ENCODE measurements around the gene SNF8. TPM values are rescaled to one million over a fixed set of nuclear protein-coding genes. Genes with fewer than 3 reads are reported as not detected.
A peak's percentile ranks its signal among the peaks of the same experiment; 100 is the strongest.

SNF8 gene
- polyA plus RNA-seq, 3 donors, result 91.6 to 162 (median 145) TPM

DNA sequence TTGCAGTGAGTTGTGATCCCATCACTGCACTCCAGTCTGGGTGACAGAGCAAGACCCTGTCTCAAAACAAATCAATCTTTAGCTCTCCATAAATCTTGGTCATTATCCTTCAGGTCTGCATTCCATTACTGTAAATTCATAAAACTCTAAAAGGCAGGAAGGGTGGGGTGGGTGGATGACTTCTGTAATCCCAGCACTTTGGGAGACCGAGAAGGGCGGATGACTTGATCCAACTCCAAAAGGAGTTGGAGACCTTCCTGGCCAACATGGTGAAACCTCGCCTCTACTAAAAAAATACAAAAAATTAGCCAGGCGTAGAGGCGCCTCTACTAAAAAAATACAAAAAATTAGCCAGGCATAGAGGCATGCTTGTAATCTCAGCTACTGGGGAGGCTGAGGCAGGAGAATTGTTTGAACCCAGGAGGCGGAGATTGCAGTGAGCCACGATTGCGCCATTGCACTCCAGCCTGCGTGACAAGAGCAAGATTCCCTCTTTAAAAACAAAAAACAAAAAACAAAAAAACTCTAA is 38.6 kb downstream of the SNF8 start:
- no peaks in the 10 kb centered on the region for H3K27me3 ChIP-seq (ENCODE audit: control insufficient read depth in 2 of 2, insufficient read depth in 2 of 2, low read length in 2 of 2)
- intact Hi-C loops (cut with micrococcal nuclease), result loop anchor here in 1 of 2 donors (5.0 kb wide), 1 partner anchor 74 kb away; the partner anchor contains the start of gene CALCOCO2
- peaks cover 22% of the 10 kb centered on the region for H4K20me1 ChIP-seq (ENCODE audit: insufficient read depth, low read length)
- H2AFZ ChIP-seq (ENCODE audit: insufficient read depth, low read depth, low read length, poor library complexity, severe bottlenecking), result no peak overlapping the region
- peaks cover 23 to 31% of the 10 kb centered on the region in 2 donors for H3K4me1 ChIP-seq (ENCODE audit: control insufficient read depth in 1 of 2, insufficient read depth in 2 of 2, low read length in 2 of 2)
- H3K4me3 ChIP-seq (replicated peaks in 1 of 3; ENCODE audit: low read depth in 2 of 3, low read length in 3 of 3), result no peak overlapping the region
- peaks cover 7 to 11% of the 10 kb centered on the region in 2 donors for H3K36me3 ChIP-seq (replicated peaks in 1 of 2; ENCODE audit: control insufficient read depth in 1 of 2, insufficient read depth in 2 of 2, low read length in 2 of 2)
- peaks cover 11 to 16% of the 10 kb centered on the region in 2 donors for H3K36me3 Mint-ChIP-seq
- H3K9ac ChIP-seq (ENCODE audit: insufficient read depth, low read length, poor library complexity, severe bottlenecking), result no peak overlapping the region
- no peak for DNase-seq
- H3K9me3 ChIP-seq (replicated peaks in 1 of 2; ENCODE audit: control insufficient read depth in 1 of 2, insufficient read depth in 1 of 2, low read length in 2 of 2), result no peaks in the 10 kb centered on the region
- H3K79me2 ChIP-seq (ENCODE audit: insufficient read depth, low read length), result peaks cover 25% of the 10 kb centered on the region
- H3K4me1 Mint-ChIP-seq, result peaks cover 28% of the 10 kb centered on the region
- peak overlapping the region in 1 of 7 donors; percentile 66 for H3K27ac Mint-ChIP-seq
- no peak overlapping the region for H3K27ac ChIP-seq (ENCODE audit: low read depth in 1 of 2, low read length in 2 of 2)
- H3K4me2 ChIP-seq (replicated peaks; ENCODE audit: extremely low read depth, low read length, poor library complexity, severe bottlenecking), result no peak overlapping the region
- TF ChIP-seq, protein P1, sequence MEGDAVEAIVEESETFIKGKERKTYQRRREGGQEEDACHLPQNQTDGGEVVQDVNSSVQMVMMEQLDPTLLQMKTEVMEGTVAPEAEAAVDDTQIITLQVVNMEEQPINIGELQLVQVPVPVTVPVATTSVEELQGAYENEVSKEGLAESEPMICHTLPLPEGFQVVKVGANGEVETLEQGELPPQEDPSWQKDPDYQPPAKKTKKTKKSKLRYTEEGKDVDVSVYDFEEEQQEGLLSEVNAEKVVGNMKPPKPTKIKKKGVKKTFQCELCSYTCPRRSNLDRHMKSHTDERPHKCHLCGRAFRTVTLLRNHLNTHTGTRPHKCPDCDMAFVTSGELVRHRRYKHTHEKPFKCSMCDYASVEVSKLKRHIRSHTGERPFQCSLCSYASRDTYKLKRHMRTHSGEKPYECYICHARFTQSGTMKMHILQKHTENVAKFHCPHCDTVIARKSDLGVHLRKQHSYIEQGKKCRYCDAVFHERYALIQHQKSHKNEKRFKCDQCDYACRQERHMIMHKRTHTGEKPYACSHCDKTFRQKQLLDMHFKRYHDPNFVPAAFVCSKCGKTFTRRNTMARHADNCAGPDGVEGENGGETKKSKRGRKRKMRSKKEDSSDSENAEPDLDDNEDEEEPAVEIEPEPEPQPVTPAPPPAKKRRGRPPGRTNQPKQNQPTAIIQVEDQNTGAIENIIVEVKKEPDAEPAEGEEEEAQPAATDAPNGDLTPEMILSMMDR (IDR thresholded peaks at IDR 0.05), result no peak
- H3K27me3 Mint-ChIP-seq (ENCODE audit: low read depth in 3 of 3), result peaks cover 1 to 5% (median 3%) of the 10 kb centered on the region in 3 donors
- H3K4me3 Mint-ChIP-seq, result no peak overlapping the region
- WGBS (ENCODE audit: insufficient coverage), result no CpG with 5 or more reads among the region's 9 CpGs
- H3K9me3 Mint-ChIP-seq, result no peaks in the 10 kb centered on the region

DNA sequence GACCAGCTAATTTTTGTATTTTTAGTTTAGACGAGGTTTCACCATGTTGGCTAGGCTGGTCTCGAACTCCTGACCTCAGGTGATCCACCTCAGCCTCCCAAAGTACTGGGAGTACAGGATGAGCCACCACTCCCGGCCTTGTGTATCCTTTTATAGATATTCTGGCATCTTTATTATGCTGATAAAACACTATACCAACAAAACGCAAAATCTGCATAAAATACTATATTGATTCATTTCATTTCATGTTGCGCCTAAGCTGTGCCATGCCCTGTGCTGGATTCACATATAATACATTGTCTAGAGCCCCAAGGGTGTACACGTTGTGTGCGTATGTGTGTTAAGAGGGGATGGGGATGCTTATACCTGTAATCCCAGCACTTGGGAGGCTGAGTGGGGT is 40.2 kb downstream of the SNF8 start:
- Histone ChIP-seq H3K4me2 (replicated peaks; ENCODE audit: extremely low read depth, low read length, poor library complexity, severe bottlenecking) (no peak overlapping the region), H3K27me3 (ENCODE audit: control insufficient read depth in 2 of 2, insufficient read depth in 2 of 2, low read length in 2 of 2) (no peaks in the 10 kb centered on the region), H3K9me3 (replicated peaks in 1 of 2; ENCODE audit: control insufficient read depth in 1 of 2, insufficient read depth in 1 of 2, low read length in 2 of 2) (no peaks in the 10 kb centered on the region), H3K4me3 (replicated peaks in 1 of 3; ENCODE audit: low read depth in 2 of 3, low read length in 3 of 3) (no peak overlapping the region), H3K36me3 (replicated peaks in 1 of 2; ENCODE audit: control insufficient read depth in 1 of 2, insufficient read depth in 2 of 2, low read length in 2 of 2) (no peaks in the 10 kb centered on the region), H3K27ac (ENCODE audit: low read depth in 1 of 2, low read length in 2 of 2) (no peak overlapping the region), H3K79me2 (ENCODE audit: insufficient read depth, low read length) (peaks cover 9% of the 10 kb centered on the region), H4K20me1 (ENCODE audit: insufficient read depth, low read length) (peaks cover 6% of the 10 kb centered on the region), H3K9ac (ENCODE audit: insufficient read depth, low read length, poor library complexity, severe bottlenecking) (no peak overlapping the region), H2AFZ (ENCODE audit: insufficient read depth, low read depth, low read length, poor library complexity, severe bottlenecking) (no peak overlapping the region), H3K4me1 (ENCODE audit: control insufficient read depth in 1 of 2, insufficient read depth in 2 of 2, low read length in 2 of 2) (peaks cover 10 to 15% of the 10 kb centered on the region in 2 donors)
- intact Hi-C loops (cut with micrococcal nuclease), result no loop called here
- no peak for DNase-seq
- Mint-ChIP-seq H3K36me3 (no peaks in the 10 kb centered on the region), H3K9me3 (no peaks in the 10 kb centered on the region), H3K27ac (peak overlapping the region in 1 of 7 donors; percentile 50), H3K4me1 (peaks cover 12% of the 10 kb centered on the region), H3K4me3 (no peak overlapping the region), H3K27me3 (ENCODE audit: low read depth in 3 of 3) (peaks cover 1 to 5% (median 3%) of the 10 kb centered on the region in 3 donors)
- TF ChIP-seq, protein P1 (IDR thresholded peaks at IDR 0.05), result no peak
- 100% methylated on average over 1 of the region's 7 CpGs for WGBS (ENCODE audit: insufficient coverage)

Data from CD14-positive monocyte (primary cell).